HEK293 (cell line): Measurements from ENCODE around the gene SRC.
A peak's percentile ranks its signal among the peaks of the same experiment; 100 is the strongest.

ENCODE experiments used
- CTCF ChIA-PET: fragments of 350-600 bp; formaldehyde crosslinking; extraction: SDS; loops from one replicate; lab custom pipeline; 2021; ENCODE audit warnings: antibody characterized with exemption; lab: Yijun Ruan, JAX
- POLR2A ChIA-PET: fragments of 300-600 bp; formaldehyde crosslinking; extraction: SDS; loops from one replicate; lab custom pipeline; 2020; ENCODE audit warnings: antibody characterized with exemption, inconsistent platforms; lab: Yijun Ruan, JAX
- H3K27ac ChIP-seq: fragments of 200-500 bp; sonication (Bioruptor generic); 2 replicates; pipeline ENCODE4 v1.5.1; 2014; ENCODE audit warnings: low read depth, low read length, control low read depth, inconsistent platforms; ENCODE audit errors: extremely low read depth
- H3K36me3 ChIP-seq, 2 experiments: fragments of 200-500 bp in 1 of 2; sonication (Bioruptor generic) in 1 of 2; 1 replicate in 1 of 2; 2 replicates in 1 of 2; pipeline ENCODE4 v1.5.1; 2014 to 2017; ENCODE audit warnings: inconsistent platforms in 2 of 2, low read length in 2 of 2; ENCODE audit not compliant: control insufficient read depth in 2 of 2, insufficient read depth in 1 of 2
- H3K4me1 ChIP-seq: fragments of 200-500 bp; sonication (Bioruptor generic); 2 replicates; pipeline ENCODE4 v1.5.1; 2014; ENCODE audit warnings: mild to moderate bottlenecking, low read length, inconsistent platforms; ENCODE audit not compliant: control insufficient read depth, insufficient read depth
- H3K4me3 ChIP-seq: 2 replicates; pipeline ENCODE4 v1.5.1; 2011; ENCODE audit warnings: low read depth, mild to moderate bottlenecking, control low read depth, low read length, moderate library complexity
- H3K9me3 ChIP-seq: fragments of 200-500 bp; sonication (Bioruptor generic); 2 replicates; pipeline ENCODE4 v1.5.1; 2014; ENCODE audit warnings: low read depth, low read length, inconsistent platforms; ENCODE audit not compliant: control insufficient read depth, insufficient read depth
- BCL11B ChIP-seq: fragments of 450-650 bp; formaldehyde crosslinking; IDR thresholded peaks from 2 replicates; pipeline ENCODE4 v1.5.1; 2016; ENCODE audit warnings: low read depth, missing biosample characterization, missing genetic modification characterization
- EGR2 ChIP-seq: fragments of 450-650 bp; formaldehyde crosslinking; IDR thresholded peaks from 2 replicates; pipeline ENCODE4 v1.5.1; 2016; ENCODE audit warnings: low read depth, missing biosample characterization, missing genetic modification characterization
- GFI1B ChIP-seq: fragments of 450-650 bp; formaldehyde crosslinking; IDR thresholded peaks from 2 replicates; pipeline ENCODE4 v1.5.1; 2016; ENCODE audit warnings: missing biosample characterization, missing genetic modification characterization
- GLIS2 ChIP-seq: fragments of 450-650 bp; formaldehyde crosslinking; IDR thresholded peaks from 2 replicates; pipeline ENCODE4 v1.5.1; 2016; ENCODE audit warnings: missing biosample characterization, missing genetic modification characterization
- KLF1 ChIP-seq: fragments of 450-650 bp; formaldehyde crosslinking; IDR thresholded peaks from 2 replicates; pipeline ENCODE4 v1.5.1; 2016; ENCODE audit warnings: missing biosample characterization, missing genetic modification characterization
- KLF16 ChIP-seq: fragments of 450-650 bp; formaldehyde crosslinking; IDR thresholded peaks from 2 replicates; pipeline ENCODE4 v1.5.1; 2017; ENCODE audit warnings: missing biosample characterization, missing genetic modification characterization
- KLF17 ChIP-seq: fragments of 450-650 bp; formaldehyde crosslinking; IDR thresholded peaks from 2 replicates; pipeline ENCODE4 v1.5.1; 2016; ENCODE audit warnings: missing biosample characterization, missing genetic modification characterization
- PRDM1 ChIP-seq: fragments of 450-650 bp; formaldehyde crosslinking; IDR thresholded peaks from 2 replicates; pipeline ENCODE4; 2016; ENCODE audit warnings: missing biosample characterization, missing genetic modification characterization
- SETDB1 ChIP-seq: IDR thresholded peaks from one replicate; pipeline ENCODE4 v1.6.1; 2017; ENCODE audit warnings: mild to moderate bottlenecking, low read length, moderate library complexity, mixed read lengths; ENCODE audit not compliant: insufficient read length
- SP2 ChIP-seq: fragments of 450-650 bp; formaldehyde crosslinking; IDR thresholded peaks from 2 replicates; pipeline ENCODE4 v1.5.1; 2016; ENCODE audit warnings: missing biosample characterization, missing genetic modification characterization
- WT1 ChIP-seq: fragments of 450-650 bp; formaldehyde crosslinking; IDR thresholded peaks from 2 replicates; pipeline ENCODE4 v1.5.1; 2016; ENCODE audit warnings: missing biosample characterization, missing genetic modification characterization
- ZFP69B ChIP-seq: fragments of 450-650 bp; formaldehyde crosslinking; IDR thresholded peaks from 2 replicates; pipeline ENCODE4 v1.5.1; 2016; ENCODE audit warnings: missing biosample characterization, missing genetic modification characterization
- ZIC2 ChIP-seq: fragments of 450-650 bp; formaldehyde crosslinking; IDR thresholded peaks from 2 replicates; pipeline ENCODE4 v1.5.1; 2016; ENCODE audit warnings: missing biosample characterization, missing genetic modification characterization
- ZNF133 ChIP-seq: fragments of 450-650 bp; formaldehyde crosslinking; IDR thresholded peaks from 2 replicates; pipeline ENCODE4 v1.5.1; 2016; ENCODE audit warnings: missing biosample characterization, missing genetic modification characterization
- ZNF146 ChIP-seq: fragments of 450-650 bp; formaldehyde crosslinking; IDR thresholded peaks from 2 replicates; pipeline ENCODE4 v1.5.1; 2016; ENCODE audit warnings: missing biosample characterization, missing genetic modification characterization
- ZNF16 ChIP-seq: fragments of 450-650 bp; formaldehyde crosslinking; IDR thresholded peaks from 2 replicates; pipeline ENCODE4 v1.5.1; 2016; ENCODE audit warnings: low read depth, missing biosample characterization, missing genetic modification characterization
- ZNF169 ChIP-seq: fragments of 450-650 bp; formaldehyde crosslinking; IDR thresholded peaks from 2 replicates; pipeline ENCODE4 v1.5.1; 2016; ENCODE audit warnings: missing biosample characterization, missing genetic modification characterization
- ZNF2 ChIP-seq: fragments of 450-650 bp; formaldehyde crosslinking; IDR thresholded peaks from 2 replicates; pipeline ENCODE4 v1.5.1; 2016; ENCODE audit warnings: missing biosample characterization, missing genetic modification characterization
- ZNF248 ChIP-seq: fragments of 450-650 bp; formaldehyde crosslinking; IDR thresholded peaks from 2 replicates; pipeline ENCODE4 v1.5.1; 2017; ENCODE audit warnings: missing biosample characterization, missing genetic modification characterization
- ZNF292 ChIP-seq: fragments of 450-650 bp; formaldehyde crosslinking; IDR thresholded peaks from 2 replicates; pipeline ENCODE4 v1.5.1; 2016; ENCODE audit warnings: low read depth, missing biosample characterization, missing genetic modification characterization, borderline replicate concordance
- ZNF302 ChIP-seq: fragments of 450-650 bp; formaldehyde crosslinking; IDR thresholded peaks from 2 replicates; pipeline ENCODE4 v1.5.1; 2016; ENCODE audit warnings: missing biosample characterization, missing genetic modification characterization, low read depth
- ZNF324 ChIP-seq: fragments of 450-650 bp; formaldehyde crosslinking; IDR thresholded peaks from 2 replicates; pipeline ENCODE4 v1.5.1; 2016; ENCODE audit warnings: missing biosample characterization, missing genetic modification characterization
- ZNF341 ChIP-seq: fragments of 450-650 bp; formaldehyde crosslinking; IDR thresholded peaks from 2 replicates; pipeline ENCODE4; 2016; ENCODE audit warnings: low read depth, missing biosample characterization, missing genetic modification characterization
- ZNF362 ChIP-seq: fragments of 450-650 bp; formaldehyde crosslinking; IDR thresholded peaks from 2 replicates; pipeline ENCODE4 v1.5.1; 2016; ENCODE audit warnings: missing biosample characterization, missing genetic modification characterization
- ZNF366 ChIP-seq: fragments of 450-650 bp; formaldehyde crosslinking; conservative IDR thresholded peaks from 2 replicates; pipeline ENCODE4 v1.5.1; 2016; ENCODE audit warnings: missing biosample characterization, missing genetic modification characterization
- ZNF501 ChIP-seq: fragments of 450-650 bp; formaldehyde crosslinking; IDR thresholded peaks from 2 replicates; pipeline ENCODE4 v1.5.1; 2016; ENCODE audit warnings: missing biosample characterization, missing genetic modification characterization
- ZNF585B ChIP-seq: fragments of 450-650 bp; formaldehyde crosslinking; IDR thresholded peaks from 2 replicates; pipeline ENCODE4 v1.5.1; 2016; ENCODE audit warnings: missing biosample characterization, missing genetic modification characterization
- ZNF623 ChIP-seq: fragments of 450-650 bp; formaldehyde crosslinking; IDR thresholded peaks from 2 replicates; pipeline ENCODE4 v1.5.1; 2016; ENCODE audit warnings: missing biosample characterization, missing genetic modification characterization
- ZNF658 ChIP-seq: fragments of 450-650 bp; formaldehyde crosslinking; IDR thresholded peaks from 2 replicates; pipeline ENCODE4; 2016; ENCODE audit warnings: missing biosample characterization, missing genetic modification characterization
- TF ChIP-seq, protein P1 (sequence below): fragments of 450-650 bp; formaldehyde crosslinking; IDR thresholded peaks from 2 replicates; pipeline ENCODE4 v1.5.1; 2016; ENCODE audit warnings: missing biosample characterization, missing genetic modification characterization
- TF ChIP-seq, protein P2 (sequence below): fragments of 450-650 bp; formaldehyde crosslinking; IDR thresholded peaks from 2 replicates; pipeline ENCODE4 v1.5.1; 2016; ENCODE audit warnings: missing biosample characterization, missing genetic modification characterization
- TF ChIP-seq, protein P3 (sequence below): fragments of 450-650 bp; formaldehyde crosslinking; IDR thresholded peaks from 2 replicates; pipeline ENCODE4 v1.5.1; 2017; ENCODE audit warnings: missing biosample characterization, missing genetic modification characterization

The SRC gene

GRCh38 chr20:37345339-37346235, at the start of gene SRC:
TSS of gene SRC (plus strand) at chr20:37346140. CDS start at chr20:37384154, 38,014 bp downstream.
- CTCF ChIA-PET = no interaction called here
- Histone ChIP-seq H3K36me3 (peaks cover 0 to 23% of the 10 kb centered on the region in 2 experiments; a peak in 1 of 3 replicates), H3K4me1 (peaks cover 2% of the 10 kb centered on the region; the same call in 1 of the 2 replicates), H3K4me3 (peak within 1 kb of the TSS; percentile 57), H3K9me3 (no peaks in the 10 kb centered on the region), H3K27ac (peak within 1 kb of the TSS; percentile 41; the same call in 1 of the 2 replicates)
- POLR2A ChIA-PET = interaction anchor here (0.6 to 1.5 kb wide), 9 partner anchors 10 to 75 kb away, joined by 3 to 11 read pairs (median 3); partner anchors contain the start of gene MANBAL
- TF ChIP-seq KLF1 (tag by site-specific recombination) (peak; percentile 76), EGR2 (tag by site-specific recombination) (peak; percentile 84), ZNF362 (no peak), ZNF169 (tag by site-specific recombination) (no peak), ZNF658 (tag by site-specific recombination) (no peak), PRDM1 (tag by site-specific recombination) (no peak), SP2 (tag by site-specific recombination) (peak; percentile 63), ZNF623 (tag by site-specific recombination) (no peak), KLF16 (tag by site-specific recombination) (peak; percentile 72; the same call in 1 of the 2 replicates), ZNF292 (tag by site-specific recombination) (no peak), ZNF146 (no peak), ZFP69B (tag by site-specific recombination) (peak; percentile 35; the same call in 1 of the 2 replicates), ZNF133 (tag by site-specific recombination) (no peak), ZNF2 (tag by site-specific recombination) (no peak), BCL11B (tag by site-specific recombination) (no peak), KLF17 (no peak; the same call in none of the 2 replicates), ZNF341 (tag by site-specific recombination) (peak; percentile 68), GLIS2 (tag by site-specific recombination) (peak; percentile 84), SETDB1 (no peak), ZNF302 (tag by site-specific recombination) (no peak), ZNF248 (no peak), WT1 (tag by site-specific recombination) (peak; percentile 85), GFI1B (no peak), ZNF16 (tag by site-specific recombination) (no peak), ZIC2 (tag by site-specific recombination) (peak; percentile 39), ZNF501 (no peak), ZNF366 (tag by site-specific recombination) (peak; percentile 84), ZNF585B (tag by site-specific recombination) (no peak), ZNF324 (tag by site-specific recombination) (no peak)
- TF ChIP-seq, protein P1, sequence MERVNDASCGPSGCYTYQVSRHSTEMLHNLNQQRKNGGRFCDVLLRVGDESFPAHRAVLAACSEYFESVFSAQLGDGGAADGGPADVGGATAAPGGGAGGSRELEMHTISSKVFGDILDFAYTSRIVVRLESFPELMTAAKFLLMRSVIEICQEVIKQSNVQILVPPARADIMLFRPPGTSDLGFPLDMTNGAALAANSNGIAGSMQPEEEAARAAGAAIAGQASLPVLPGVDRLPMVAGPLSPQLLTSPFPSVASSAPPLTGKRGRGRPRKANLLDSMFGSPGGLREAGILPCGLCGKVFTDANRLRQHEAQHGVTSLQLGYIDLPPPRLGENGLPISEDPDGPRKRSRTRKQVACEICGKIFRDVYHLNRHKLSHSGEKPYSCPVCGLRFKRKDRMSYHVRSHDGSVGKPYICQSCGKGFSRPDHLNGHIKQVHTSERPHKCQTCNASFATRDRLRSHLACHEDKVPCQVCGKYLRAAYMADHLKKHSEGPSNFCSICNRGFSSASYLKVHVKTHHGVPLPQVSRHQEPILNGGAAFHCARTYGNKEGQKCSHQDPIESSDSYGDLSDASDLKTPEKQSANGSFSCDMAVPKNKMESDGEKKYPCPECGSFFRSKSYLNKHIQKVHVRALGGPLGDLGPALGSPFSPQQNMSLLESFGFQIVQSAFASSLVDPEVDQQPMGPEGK = peak; percentile 79; the same call in 1 of the 2 replicates
- TF ChIP-seq, protein P2, sequence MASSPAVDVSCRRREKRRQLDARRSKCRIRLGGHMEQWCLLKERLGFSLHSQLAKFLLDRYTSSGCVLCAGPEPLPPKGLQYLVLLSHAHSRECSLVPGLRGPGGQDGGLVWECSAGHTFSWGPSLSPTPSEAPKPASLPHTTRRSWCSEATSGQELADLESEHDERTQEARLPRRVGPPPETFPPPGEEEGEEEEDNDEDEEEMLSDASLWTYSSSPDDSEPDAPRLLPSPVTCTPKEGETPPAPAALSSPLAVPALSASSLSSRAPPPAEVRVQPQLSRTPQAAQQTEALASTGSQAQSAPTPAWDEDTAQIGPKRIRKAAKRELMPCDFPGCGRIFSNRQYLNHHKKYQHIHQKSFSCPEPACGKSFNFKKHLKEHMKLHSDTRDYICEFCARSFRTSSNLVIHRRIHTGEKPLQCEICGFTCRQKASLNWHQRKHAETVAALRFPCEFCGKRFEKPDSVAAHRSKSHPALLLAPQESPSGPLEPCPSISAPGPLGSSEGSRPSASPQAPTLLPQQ = peak; percentile 68
- TF ChIP-seq, protein P3, sequence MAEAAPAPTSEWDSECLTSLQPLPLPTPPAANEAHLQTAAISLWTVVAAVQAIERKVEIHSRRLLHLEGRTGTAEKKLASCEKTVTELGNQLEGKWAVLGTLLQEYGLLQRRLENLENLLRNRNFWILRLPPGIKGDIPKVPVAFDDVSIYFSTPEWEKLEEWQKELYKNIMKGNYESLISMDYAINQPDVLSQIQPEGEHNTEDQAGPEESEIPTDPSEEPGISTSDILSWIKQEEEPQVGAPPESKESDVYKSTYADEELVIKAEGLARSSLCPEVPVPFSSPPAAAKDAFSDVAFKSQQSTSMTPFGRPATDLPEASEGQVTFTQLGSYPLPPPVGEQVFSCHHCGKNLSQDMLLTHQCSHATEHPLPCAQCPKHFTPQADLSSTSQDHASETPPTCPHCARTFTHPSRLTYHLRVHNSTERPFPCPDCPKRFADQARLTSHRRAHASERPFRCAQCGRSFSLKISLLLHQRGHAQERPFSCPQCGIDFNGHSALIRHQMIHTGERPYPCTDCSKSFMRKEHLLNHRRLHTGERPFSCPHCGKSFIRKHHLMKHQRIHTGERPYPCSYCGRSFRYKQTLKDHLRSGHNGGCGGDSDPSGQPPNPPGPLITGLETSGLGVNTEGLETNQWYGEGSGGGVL (tag by site-specific recombination) = peak; percentile 95
